ENCODE results near the gene REXO1.
"Not testable (repeated sequence)": the region's sequence is repeated elsewhere in the genome, so short reads cannot be mapped to it uniquely, and the experiment has no call there.

DNA sequence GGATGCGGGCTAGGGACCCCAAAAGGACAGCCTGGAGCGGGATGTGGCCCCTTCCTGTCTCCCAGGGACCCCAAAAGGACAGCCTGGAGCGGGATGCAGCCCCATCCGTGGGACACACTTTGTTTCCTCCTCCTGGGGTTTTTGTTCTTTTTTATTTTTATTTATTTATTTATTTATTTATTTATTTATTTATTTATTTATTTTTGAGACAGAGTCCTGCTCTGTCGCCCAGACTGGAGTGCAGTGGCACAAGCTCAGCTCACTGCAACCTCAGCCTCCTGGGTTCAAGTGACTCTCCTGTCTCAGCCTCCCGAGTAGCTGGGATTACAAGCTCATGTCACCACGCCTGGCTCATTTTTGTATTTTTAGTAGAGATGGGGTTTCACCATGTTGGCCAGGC lies 51.0 kb downstream of the REXO1 start:
- TF ChIP-seq, protein P1, sequence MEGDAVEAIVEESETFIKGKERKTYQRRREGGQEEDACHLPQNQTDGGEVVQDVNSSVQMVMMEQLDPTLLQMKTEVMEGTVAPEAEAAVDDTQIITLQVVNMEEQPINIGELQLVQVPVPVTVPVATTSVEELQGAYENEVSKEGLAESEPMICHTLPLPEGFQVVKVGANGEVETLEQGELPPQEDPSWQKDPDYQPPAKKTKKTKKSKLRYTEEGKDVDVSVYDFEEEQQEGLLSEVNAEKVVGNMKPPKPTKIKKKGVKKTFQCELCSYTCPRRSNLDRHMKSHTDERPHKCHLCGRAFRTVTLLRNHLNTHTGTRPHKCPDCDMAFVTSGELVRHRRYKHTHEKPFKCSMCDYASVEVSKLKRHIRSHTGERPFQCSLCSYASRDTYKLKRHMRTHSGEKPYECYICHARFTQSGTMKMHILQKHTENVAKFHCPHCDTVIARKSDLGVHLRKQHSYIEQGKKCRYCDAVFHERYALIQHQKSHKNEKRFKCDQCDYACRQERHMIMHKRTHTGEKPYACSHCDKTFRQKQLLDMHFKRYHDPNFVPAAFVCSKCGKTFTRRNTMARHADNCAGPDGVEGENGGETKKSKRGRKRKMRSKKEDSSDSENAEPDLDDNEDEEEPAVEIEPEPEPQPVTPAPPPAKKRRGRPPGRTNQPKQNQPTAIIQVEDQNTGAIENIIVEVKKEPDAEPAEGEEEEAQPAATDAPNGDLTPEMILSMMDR (IDR thresholded peaks at IDR 0.05): not testable (repeated sequence)
- not testable (repeated sequence) for TF ChIP-seq POLR2A (IDR thresholded peaks at IDR 0.05)
